ENCODE measurements around the gene TBC1D1.

DNA sequence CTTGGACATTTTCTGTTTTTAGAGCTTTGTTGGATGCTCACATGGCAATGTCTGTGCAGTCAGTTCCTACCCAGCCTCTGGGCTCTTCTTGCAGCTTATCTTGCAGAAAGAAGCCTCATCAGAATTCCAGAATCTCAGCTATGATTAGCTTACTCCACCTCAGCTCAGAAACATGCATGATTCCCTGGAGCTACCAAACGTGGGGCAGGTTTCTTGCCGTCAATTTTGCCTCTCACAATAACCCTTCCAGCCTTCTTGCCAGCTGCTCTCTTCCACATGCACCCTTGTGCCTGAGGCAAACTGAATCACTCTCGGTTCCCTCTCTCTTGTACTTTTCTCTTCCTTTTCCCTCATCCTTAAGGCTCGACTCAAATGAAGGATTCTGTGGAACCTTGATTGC is 210.7 kb downstream of the TBC1D1 start:
- TF ChIP-seq, protein P1, sequence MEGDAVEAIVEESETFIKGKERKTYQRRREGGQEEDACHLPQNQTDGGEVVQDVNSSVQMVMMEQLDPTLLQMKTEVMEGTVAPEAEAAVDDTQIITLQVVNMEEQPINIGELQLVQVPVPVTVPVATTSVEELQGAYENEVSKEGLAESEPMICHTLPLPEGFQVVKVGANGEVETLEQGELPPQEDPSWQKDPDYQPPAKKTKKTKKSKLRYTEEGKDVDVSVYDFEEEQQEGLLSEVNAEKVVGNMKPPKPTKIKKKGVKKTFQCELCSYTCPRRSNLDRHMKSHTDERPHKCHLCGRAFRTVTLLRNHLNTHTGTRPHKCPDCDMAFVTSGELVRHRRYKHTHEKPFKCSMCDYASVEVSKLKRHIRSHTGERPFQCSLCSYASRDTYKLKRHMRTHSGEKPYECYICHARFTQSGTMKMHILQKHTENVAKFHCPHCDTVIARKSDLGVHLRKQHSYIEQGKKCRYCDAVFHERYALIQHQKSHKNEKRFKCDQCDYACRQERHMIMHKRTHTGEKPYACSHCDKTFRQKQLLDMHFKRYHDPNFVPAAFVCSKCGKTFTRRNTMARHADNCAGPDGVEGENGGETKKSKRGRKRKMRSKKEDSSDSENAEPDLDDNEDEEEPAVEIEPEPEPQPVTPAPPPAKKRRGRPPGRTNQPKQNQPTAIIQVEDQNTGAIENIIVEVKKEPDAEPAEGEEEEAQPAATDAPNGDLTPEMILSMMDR (IDR thresholded peaks at IDR 0.05 in 8 of 11, conservative IDR thresholded peaks at IDR 0.05 in 3 of 11) = no peak
- TF ChIP-seq POLR2A (IDR thresholded peaks at IDR 0.05) = no peak
- TF ChIP-seq POLR2AphosphoS5 (IDR thresholded peaks at IDR 0.05) = no peak

Measured in spleen (tissue), 7 donors.